ENCODE measurements around the gene DPP9.

- no peak for TF ChIP-seq CTCF (conservative IDR thresholded peaks at IDR 0.05 in 1 of 2, IDR thresholded peaks at IDR 0.05 in 1 of 2; ENCODE audit: low read depth in 1 of 2, low read length in 2 of 2)
- no peak for TF ChIP-seq EZH2 (IDR thresholded peaks at IDR 0.05; ENCODE audit: low read length, missing control alignments)
These were observed 82.5 kb downstream of the DPP9 start for GRCh38 chr19:4641132-4641531.
